Measurements from ENCODE around the gene ZSWIM8.
A peak's percentile ranks its signal among the peaks of the same experiment; 100 is the strongest.
"Not testable (repeated sequence)": the region's sequence is repeated elsewhere in the genome, so short reads cannot be mapped to it uniquely, and the experiment has no call there.

The ZSWIM8 gene

DNA sequence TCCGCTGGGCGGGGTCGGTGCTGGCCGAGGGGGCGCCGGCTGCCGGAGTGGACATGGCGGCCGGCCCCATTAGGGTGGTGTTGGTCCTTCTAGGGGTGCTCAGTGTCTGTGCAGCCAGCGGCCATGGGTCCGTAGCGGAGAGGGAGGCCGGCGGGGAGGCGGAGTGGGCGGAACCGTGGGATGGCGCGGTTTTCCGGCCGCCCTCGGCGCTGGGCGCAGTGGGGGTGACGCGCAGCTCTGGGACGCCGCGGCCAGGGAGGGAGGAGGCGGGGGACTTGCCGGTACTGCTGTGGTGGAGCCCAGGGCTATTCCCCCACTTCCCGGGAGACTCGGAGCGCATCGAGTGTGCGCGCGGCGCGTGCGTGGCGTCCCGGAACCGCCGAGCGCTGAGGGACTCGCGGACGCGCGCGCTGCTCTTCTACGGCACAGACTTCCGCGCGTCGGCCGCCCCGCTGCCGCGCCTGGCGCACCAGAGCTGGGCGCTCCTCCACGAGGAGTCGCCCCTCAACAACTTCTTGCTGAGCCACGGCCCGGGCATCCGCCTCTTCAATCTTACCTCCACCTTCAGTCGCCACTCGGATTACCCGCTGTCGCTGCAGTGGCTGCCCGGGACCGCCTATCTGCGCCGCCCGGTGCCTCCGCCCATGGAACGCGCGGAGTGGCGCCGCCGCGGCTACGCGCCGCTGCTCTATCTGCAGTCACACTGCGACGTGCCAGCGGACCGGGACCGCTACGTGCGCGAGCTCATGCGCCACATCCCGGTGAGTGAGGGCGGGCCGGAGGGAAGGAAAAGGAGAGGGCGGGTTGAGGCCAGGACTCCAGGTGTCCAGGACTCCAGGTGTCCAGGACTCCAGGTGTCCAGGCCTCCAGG lies 12.9 kb upstream of the ZSWIM8 start:
- DNase-seq: peak; percentile 66 to 78 (median 72)

DNA sequence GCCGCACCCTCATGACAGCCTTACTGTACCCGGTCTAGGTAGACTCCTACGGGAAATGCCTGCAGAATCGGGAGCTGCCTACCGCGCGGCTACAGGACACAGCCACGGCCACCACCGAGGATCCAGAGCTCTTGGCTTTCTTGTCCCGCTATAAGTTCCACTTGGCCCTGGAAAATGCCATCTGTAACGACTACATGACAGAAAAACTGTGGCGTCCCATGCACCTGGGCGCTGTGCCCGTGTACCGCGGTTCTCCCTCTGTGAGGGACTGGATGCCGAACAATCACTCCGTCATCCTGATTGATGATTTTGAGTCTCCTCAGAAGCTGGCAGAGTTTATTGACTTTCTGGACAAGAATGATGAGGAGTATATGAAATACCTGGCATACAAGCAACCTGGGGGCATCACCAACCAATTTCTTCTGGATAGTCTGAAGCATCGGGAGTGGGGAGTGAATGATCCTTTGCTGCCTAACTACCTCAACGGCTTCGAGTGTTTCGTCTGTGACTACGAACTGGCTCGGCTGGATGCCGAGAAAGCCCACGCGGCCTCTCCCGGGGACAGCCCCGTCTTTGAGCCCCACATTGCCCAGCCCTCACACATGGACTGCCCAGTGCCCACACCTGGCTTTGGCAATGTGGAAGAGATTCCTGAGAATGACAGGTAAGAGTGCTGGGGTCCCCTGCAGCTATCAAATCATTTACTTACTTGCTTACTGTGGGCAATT lies 12.1 kb upstream of the ZSWIM8 start:
- DNase-seq: no peak

DNA sequence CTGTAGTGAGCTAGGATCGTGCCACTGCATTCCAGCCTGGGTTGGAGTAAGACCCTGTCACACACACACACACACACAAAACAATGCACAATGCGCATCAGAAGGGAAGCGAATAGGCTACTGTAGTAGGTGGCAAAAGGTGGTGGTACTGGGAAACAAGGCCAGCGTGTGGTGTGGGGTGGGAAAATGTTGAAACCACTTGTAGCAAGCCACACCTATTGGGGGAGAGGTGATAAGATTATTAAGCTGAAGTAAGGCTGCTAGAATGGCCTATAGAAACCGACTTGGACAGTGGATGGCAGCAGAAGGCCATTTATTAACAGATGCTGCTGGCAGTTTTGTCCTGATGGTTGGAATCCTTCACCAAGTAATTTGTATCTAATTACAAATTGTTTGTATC lies 10.8 kb upstream of the ZSWIM8 start:
- DNase-seq: no peak

DNA sequence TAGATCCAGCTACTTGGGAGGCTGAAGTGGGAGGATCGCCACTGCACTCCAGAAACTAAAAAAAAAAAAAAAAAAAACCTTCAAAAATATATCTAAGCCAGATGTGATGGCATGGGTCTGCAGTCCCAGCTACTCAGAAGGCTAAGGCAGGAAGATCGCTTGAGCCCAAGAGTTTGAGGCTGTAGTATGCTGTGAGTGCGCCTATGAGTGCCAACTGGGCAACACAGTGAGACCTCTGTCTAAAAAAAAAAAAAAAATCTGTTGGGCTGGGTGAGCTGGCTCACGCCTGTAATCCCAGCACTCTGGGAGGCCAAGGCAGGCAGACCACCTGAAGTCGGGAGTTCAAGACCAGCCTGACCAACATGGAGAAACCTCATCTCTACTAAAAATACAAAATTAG lies 6.4 kb upstream of the ZSWIM8 start:
- no peak for DNase-seq

DNA sequence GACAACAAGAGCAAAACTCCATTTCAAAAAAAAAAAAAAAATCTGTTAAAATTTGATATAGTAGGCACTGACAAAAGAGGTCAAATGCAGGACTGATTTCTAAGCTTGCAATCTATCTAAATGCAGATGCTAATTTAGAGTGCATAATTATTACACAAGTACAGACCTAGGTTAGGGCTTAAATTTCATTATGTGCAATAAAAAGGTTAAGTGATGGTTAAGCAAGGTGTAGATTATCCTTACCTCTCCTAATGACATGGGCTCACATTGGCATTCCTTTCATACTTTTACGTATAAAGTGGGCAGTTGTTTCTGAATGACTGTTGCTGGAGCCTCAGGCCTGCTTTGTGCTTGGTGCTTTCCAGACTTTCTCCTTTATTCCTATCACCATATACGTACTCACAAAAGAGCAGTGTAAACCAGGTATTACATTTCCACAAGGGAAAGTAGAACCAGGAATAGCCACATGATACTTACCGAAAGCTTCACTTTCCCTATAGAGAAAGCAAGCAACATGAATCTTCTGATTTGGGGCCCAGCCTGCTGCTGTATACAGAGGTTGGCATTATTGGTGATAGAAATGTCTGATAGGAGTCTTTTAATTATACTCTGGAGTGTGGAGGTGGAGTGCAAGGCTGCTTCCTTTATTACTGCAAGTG lies 5.7 kb upstream of the ZSWIM8 start:
- DNase-seq: no peak

DNA sequence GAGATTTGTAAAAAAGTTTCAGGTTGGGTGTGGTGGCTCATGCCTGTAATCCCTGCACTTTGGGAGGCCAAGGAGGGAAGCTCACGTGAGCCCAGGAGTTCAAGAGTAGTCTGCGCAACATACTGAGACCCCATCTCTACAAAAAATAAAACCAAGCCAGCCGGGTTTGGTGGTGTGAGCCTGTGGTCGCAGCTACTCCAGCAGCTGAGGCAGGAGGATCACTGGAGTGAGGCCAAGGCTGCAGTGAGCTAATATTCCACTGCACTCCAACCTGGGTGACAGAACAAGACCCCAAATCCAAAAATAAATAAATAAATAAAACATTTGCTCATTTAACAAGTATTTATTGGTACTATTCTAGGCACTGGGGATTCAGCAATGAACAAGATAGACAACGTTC lies 5.1 kb upstream of the ZSWIM8 start:
- no peak for DNase-seq

DNA sequence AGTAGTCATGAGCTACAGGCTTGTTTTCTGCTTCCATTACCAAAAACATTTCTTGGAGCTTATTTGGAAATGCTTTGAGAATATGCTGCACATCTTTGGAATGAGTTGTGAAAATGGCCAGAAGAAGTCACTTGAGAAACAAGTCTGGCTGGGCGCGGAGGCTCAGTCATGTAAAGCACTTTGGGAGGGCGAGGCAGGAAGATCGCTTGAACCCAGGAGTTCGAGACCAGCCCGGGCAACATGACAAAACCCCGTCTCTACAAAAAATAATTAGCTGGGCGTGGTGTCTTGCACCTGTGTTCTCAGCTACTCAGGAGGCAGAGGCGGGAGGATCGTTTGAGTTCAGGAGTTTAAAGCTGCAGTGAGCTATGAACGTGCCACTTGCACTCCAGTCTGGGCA lies 4.4 kb upstream of the ZSWIM8 start:
- no peak for DNase-seq

DNA sequence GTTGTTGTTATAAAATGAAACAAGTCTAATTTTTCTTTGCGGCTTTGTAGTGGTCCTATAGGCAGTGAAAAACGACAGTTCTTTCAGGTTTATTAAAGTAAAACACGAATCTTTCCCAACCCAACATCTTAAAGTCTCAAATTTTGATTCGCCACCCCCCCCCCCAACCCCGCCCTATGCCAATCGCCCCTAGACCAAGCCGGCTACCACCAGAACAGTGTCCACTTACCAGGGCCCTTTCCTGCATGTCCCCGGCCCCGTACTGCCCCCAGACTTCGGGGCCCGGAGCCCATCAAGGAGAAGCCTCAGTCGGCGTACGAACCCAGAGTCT lies 3.9 kb upstream of the ZSWIM8 start:
- no peak for DNase-seq

DNA sequence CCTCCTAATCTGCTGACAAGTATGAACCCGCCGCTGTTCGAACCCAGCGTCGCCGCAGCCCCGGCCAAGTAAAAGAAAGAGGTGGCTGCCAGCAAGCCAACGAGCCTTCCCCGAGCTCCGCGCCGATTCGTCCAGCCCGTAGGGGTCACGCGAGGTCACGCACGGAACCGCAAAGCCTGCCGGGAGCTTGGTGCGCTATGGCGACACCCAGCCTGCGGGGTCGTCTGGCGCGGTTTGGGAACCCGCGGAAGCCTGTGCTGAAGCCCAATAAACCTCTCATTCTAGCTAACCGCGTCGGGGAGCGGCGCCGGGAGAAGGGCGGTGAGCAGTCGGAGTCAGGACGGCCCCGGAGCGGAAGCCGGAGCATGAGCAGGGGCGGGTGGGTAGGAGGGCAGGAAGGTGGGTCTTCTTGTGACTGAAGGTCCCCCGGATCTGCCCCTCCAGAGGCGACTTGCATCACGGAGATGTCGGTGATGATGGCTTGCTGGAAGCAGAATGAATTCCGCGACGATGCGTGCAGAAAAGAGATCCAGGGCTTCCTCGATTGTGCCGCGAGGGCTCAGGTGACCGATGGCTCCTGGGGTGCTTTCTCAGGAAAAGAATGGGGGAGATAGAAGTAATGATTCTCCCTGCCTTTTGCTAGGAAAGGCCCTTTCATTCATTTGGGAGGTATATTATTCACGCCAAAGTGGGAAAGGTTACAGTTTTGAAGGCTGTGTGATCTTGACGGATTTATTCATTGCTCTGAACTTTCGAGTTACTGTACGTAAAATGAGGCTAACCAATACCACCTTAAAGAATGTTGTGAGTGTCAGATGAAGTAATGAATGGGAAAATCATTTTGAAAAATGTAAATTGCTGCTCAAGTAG lies 3.3 kb upstream of the ZSWIM8 start, which contains the start of gene CHCHD1:
Gene CHCHD1, plus strand, starts transcription at position 170 of the 870 bp plus-strand sequence. Its CDS starts 28 bp downstream, at position 198.
- peak; percentile 82 to 86 (median 83) for DNase-seq

DNA sequence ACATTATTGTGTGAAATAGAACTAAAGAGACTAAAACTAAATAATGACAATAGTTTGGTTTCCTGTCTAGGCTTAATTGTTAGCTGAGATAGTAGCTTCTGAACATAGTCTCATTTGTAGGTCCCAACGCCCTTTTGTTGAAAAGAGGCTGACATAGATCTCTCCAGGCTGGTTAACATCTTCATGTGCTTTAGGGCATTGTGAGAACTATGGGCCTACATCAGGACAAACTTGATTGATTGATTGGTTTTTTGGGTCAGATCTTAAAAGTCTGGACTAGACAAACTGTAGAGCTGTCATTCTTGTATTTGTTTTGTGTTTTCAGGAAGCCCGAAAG lies 2.7 kb upstream of the ZSWIM8 start:
- DNase-seq: no peak

DNA sequence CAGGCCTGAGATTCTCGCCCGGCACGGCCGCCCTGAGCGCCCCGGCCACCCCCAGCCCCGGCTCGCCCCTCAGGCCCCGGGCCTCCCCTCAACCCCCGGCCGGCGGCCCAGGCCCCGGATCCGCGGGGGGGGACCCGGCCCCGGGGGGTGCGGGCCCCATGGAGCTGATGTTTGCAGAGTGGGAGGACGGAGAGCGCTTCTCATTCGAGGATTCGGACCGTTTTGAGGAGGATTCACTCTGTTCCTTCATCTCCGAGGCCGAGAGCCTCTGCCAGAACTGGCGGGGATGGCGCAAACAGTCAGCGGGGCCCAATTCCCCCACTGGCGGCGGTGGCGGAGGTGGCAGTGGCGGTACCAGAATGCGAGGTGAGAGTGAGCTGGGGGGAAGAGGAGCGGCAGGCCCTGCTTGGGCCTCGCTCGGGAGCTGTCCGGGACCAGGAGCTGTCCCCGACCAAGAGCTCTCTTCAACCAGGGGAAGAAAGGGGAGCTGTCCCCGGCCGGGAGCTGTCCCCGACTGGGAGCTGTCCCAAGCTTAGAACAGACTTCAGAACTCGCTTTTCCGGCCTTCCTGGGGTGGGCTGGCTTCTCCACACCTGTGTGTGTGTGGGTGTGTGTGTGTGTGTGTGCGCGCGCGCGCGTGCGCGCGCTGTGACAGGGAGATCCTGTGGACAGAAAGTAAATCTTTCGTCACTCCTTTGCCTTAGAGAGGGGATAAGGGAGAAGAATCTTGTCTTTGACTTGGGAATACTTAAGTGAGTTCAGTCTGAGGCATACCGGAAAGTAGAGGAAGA lies 510 bp downstream of the ZSWIM8 start:
- DNase-seq: peak in 2 of 4 experiments; percentile 28 to 32

DNA sequence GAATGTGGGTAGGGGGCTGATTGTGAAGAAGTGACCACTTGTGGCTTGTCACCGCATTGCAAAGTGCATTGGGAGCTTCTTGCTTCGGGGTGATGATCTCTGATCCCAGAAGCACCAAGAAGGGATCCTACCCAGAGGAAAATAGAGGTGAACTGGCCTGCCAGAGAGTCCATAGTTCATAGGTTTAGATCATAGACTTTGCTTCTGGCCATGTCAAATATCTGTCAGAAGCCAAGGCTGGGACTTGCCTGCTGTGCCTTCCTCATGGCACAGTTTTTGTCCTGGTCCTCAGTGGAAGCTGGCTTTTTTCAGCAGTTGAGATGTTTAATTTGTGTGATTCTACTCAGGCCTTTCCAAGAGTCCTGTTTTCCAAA lies 1.1 kb downstream of the ZSWIM8 start:
- DNase-seq: no peak

DNA sequence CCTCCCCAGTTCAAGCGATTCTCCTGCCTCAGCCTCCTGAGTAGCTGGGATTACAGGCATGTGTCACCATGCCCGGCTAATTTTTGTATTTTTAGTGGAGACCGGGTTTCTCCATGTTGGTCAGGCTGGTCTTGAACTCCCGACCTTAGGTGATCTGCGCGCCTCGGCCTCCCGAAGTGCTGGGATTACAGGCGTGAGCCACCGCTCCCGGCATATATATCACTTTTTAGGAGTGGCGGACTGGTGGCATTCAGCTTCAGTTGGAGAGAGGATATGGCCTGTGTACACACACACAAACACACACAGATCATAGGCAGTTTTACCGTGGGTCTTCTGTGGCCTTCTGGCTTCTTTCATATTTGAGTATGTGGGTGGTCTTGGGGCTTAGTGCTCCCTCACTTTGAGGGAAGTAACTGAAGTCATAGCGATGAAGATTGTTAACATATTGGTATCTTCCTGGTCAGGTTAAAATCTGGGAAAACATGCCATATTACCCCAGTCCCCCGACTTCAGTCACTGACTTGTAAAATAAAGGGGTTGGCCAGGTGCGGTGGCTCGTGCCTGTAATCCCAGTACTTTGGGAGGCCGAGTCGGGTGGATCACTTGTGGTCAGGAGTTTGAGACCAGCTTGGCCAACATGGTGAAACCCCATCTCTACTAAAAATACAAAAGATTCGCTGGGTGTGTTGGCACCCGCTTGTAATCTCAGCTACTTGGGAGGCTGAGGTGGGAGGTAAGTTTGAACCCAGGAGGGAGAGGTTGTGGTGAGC lies 1.8 kb downstream of the ZSWIM8 start:
- DNase-seq: not testable (repeated sequence)

DNA sequence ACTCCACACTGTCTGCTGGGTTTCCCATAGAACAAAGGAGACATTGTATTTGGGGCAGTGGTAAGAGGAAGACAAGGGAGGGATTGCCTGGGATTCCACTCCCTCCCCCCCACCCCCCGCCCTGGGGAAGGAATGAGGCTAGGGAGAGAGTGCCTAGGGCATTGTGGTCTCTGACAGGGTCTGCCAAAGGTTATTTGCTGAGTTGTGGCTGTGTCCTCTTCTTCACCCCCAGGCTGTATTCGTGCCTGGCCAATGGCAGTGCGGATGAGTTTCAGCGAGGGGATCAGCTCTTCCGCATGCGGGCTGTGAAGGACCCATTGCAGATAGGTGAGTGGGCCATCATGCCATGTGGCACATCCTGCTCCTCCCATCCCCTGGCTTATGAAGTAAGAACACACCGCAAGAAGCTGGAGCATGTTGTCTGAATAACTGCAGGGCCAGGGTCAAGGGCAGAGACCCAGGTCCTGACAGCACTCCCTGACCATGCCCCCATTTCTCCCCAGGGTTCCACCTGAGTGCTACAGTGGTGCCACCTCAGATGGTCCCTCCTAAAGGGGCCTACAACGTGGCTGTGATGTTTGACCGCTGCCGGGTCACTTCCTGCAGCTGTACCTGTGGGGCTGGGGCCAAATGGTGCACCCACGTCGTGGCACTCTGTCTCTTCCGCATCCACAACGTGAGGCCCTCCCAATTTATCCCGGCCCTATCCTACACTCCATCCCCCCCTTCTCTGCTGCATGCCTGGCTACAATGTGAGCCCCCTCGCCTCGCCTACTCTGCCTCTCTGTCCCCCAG lies 3.7 kb downstream of the ZSWIM8 start:
- DNase-seq: no peak

DNA sequence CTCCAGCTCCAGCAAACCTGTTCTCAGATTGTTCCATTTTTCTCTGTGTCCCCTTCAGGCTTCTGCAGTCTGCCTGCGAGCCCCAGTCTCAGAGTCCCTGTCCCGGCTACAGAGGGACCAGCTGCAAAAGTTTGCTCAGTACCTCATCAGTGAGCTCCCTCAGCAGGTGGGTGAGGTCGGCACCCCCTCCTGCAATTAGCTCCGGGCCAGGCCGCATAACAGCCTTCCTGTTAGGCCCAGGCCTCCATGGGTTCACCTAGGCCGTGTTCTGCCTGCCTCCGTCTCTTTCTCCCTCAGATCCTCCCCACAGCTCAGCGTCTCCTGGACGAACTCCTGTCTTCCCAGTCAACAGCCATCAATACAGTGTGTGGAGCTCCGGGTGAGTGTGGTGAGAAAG lies 4.3 kb downstream of the ZSWIM8 start:
- no peak for DNase-seq

DNA sequence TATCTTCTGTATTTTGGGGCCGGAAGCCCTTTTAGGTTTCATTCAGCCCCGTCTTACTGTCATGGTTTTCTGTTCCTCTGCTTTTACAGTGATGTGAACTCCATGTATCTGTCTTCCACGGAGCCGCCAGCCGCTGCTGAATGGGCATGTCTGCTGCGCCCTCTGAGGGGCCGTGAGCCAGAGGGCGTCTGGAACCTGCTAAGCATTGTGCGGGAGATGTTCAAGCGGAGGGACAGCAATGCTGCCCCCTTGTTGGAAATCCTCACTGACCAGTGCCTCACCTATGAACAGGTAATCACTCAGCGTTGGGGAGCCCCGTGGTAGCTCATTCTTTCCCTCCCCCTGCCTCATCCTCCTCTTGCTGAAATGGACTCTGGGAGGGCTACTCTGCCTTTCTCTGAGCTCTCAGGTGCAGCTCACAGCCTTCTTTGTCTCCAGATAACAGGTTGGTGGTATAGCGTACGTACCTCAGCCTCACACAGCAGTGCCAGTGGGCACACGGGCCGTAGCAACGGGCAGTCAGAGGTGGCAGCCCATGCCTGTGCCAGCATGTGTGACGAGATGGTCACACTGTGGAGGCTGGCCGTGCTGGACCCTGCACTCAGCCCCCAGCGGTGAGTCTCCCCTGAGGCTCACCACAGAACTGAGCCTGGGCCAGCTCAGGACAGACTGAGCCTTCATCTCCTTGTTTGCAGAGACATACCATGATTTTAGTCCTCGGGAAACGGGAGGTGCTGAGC lies 5.7 kb downstream of the ZSWIM8 start:
- no peak for DNase-seq

DNA sequence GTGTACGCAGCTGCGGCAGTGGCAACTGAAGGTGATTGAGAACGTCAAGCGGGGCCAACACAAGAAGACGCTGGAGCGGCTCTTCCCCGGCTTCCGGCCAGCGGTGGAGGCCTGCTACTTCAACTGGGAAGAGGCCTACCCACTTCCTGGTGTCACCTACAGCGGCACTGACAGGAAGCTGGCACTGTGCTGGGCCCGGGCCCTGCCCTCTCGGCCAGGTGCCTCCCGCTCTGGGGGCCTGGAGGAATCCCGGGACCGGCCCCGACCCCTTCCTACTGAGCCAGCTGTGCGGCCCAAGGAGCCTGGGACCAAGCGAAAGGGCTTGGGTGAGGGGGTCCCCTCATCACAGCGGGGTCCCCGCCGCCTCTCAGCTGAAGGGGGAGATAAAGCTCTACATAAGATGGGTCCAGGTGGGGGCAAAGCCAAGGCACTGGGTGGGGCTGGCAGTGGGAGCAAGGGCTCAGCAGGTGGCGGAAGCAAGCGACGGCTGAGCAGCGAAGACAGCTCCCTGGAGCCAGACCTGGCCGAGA lies 6.5 kb downstream of the ZSWIM8 start:
- no peak for DNase-seq

DNA sequence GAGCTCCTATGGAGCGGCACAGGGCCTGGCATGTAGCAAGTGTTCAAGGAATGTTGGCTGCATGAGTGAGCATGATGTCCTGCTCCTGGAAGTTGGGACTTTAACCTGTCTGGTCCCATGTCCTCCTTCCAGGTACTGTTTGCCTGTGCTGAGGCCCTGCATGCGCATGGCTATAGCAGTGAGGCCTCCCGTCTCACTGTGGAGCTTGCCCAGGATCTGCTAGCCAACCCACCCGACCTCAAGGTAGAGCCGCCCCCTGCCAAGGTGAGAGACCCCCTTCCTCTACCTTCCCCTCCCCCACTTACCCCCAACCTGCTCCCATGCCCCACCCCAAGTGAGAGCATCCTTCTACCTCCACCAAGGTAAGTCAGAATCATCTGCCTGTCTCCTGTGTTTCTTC lies 8.1 kb downstream of the ZSWIM8 start:
- DNase-seq: no peak

DNA sequence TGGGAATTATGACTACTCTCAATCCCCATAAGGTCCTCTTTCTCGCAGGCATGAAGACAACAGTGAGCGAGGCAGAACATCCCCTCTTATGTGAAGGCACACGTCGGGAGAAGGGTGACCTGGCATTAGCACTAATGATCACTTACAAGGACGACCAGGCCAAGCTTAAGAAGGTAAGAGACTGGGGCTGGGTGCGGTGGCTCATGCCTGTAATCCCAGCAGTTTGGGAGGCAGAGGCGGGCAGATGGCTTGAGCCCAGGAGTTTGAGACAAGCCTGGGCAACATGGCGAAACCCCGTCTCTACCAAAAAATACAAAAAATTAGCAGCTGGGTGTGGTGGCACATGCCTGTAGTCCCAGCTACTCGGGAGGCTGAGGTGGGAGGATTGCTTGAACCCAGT lies 10.1 kb downstream of the ZSWIM8 start:
- not testable (repeated sequence) for DNase-seq

Measured in activated CD4-positive, CD25-positive, alpha-beta regulatory T cell (primary cell).